HG03039 (cell line): ENCODE measurements around the gene NAA35.
"Not testable (repeated sequence)": the region's sequence is repeated elsewhere in the genome, so short reads cannot be mapped to it uniquely, and the experiment has no call there.

Experiments used
- ATAC-seq: cut with Tn5 transposase; IDR thresholded peaks from one replicate; pipeline ENCODE4 v1.9.1; 2021; ENCODE audit warnings: mild to moderate bottlenecking, moderate library complexity; ENCODE audit not compliant: unreplicated experiment

The NAA35 gene

GRCh38 chr9:86022687-86023266 lies 81.8 kb downstream of the NAA35 start:
- ATAC-seq, result no peak

GRCh38 chr9:86027767-86028166 lies 86.8 kb downstream of the NAA35 start:
- no peak for ATAC-seq

- no peak for ATAC-seq
Measured at GRCh38 chr9:86034863-86035734, 94.2 kb downstream of the NAA35 start.

GRCh38 chr9:86035827-86036440 lies 95.0 kb downstream of the NAA35 start:
- no peak for ATAC-seq

- no peak for ATAC-seq
Measured at GRCh38 chr9:86036555-86036954, 95.6 kb downstream of the NAA35 start.

GRCh38 chr9:86039991-86040860 lies 99.3 kb downstream of the NAA35 start:
- ATAC-seq, result no peak

- no peak for ATAC-seq
Measured at GRCh38 chr9:86040861-86041155, 99.9 kb downstream of the NAA35 start.

- ATAC-seq, result no peak
Measured at GRCh38 chr9:86041311-86041741, 100.4 kb downstream of the NAA35 start.

GRCh38 chr9:86042199-86042978 lies 101.4 kb downstream of the NAA35 start:
- no peak for ATAC-seq

- no peak for ATAC-seq
Measured at GRCh38 chr9:86043586-86043985, 102.6 kb downstream of the NAA35 start.

- ATAC-seq, result no peak
Measured at GRCh38 chr9:86043999-86044398, 103.1 kb downstream of the NAA35 start.

- no peak for ATAC-seq
Measured at GRCh38 chr9:86045654-86046053, 104.7 kb downstream of the NAA35 start.

GRCh38 chr9:86046071-86046636 lies 105.2 kb downstream of the NAA35 start:
- ATAC-seq, result no peak

GRCh38 chr9:86046930-86047341 lies 106.0 kb downstream of the NAA35 start:
- ATAC-seq, result no peak

- no peak for ATAC-seq
Measured at GRCh38 chr9:86047361-86047760, 106.4 kb downstream of the NAA35 start.

- ATAC-seq, result not testable (repeated sequence)
Measured at GRCh38 chr9:86048018-86048742, 107.2 kb downstream of the NAA35 start.

GRCh38 chr9:86052556-86053468 lies 111.9 kb downstream of the NAA35 start:
- ATAC-seq, result no peak

- no peak for ATAC-seq
Measured at GRCh38 chr9:86054695-86055094, 113.7 kb downstream of the NAA35 start.
